HG02571 (cell line): ENCODE measurements around the gene SMARCC2.

ENCODE experiments used
- ATAC-seq: cut with Tn5 transposase; IDR thresholded peaks from one replicate; pipeline ENCODE4 v1.9.1; 2021; ENCODE audit warnings: mild to moderate bottlenecking, moderate library complexity; ENCODE audit not compliant: unreplicated experiment

Gene SMARCC2

DNA sequence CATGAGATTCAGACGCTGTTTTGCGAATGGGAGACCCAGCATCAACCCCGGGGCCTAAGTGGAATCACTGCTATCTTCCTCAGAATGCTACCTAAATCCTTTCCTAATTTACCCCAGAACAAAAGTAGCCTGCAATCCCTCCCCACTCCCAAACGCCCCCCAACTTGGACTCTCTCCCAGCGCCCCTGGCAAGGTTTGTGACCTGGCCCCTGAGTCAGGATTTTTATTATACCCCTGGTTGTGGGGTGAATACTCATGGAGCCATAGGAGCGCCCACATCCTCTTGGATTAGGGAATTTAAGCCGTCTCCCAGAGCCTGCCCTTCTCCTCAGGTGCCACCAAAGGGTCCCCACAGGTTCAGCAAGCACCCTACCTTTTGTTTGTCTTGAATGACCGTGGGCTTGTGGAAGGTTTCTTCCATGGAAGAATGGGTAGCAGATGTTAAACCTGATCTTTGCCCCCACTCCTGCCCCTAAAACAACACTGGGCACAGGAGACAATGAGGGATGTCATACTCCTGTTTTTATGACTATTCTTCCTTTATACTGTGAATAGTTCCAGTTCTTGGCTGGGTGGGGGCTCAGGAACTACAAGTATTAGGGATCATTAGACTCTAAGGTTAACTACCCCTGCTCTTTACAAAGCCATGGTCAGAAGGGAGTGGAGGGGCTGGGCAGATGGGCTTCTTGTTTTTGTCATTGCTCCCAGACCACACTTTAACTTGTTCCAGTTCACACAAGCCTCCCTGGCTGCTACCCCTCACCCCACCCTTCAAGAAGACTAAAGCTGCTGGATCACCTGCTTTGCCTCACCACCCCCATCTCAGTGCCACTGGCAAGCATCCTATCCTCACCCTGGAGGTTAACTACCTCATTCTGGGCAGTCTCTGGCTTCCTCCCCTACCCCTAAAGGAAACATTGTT lies 36.3 kb downstream of the SMARCC2 start:
- ATAC-seq, result no peak

DNA sequence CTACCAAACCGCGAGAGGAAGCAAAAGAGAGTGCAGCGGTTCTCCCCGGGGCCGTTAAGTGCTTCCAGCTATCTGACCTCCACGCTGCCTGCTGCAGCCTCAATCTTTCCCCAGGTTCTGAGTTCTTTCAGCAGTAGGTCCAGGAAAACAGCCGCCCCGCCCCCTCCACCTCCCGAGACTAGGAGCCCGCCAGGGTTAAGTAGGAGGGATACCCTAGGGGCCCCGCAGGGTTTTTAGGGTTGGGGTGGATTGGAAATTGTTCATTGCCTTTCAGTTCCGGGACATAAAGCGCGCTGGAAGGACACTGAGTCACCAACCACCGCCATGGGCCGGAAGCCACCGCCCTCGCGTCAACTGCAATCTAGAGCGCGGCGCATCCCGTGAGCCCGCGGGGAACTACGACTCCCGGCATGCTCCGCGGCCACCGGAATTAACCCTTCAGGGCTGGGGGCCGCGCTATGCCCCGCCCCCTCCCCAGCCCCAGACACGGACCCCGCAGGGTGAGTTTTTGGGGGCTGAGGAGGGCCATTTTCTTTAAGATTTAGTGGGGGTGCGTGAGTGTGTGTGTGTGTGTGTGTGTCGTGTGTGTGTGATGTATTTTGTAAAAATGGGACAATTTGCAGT lies 37.0 kb downstream of the SMARCC2 start, which contains the start of gene MYL6B:
MYL6B (plus strand) TSS at position 456 of the 624 bp plus-strand sequence. CDS start 1,332 bp downstream, outside the sequence.
- ATAC-seq, result peak; percentile 83

DNA sequence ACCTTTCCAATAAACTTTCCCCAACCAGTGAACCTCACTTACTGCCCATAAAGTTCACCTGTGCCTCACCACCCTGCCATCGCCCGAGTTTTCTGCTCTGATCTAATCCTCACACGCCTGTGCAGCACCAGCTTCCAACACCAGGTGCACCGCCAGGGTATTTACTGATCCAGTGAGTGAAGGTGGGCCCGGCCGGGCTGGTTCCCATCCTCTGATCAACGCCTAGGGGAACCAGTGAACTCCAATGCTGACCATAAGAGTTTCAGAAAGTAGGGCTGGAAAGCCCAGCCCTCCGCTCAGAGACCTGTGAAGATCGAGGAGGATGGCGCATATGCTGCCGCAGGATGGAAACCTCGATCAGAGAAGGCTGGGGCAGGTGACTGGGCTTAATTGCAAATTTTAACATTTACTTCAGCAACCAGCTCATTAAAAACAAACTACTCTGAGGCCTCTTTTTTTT lies 37.6 kb downstream of the SMARCC2 start:
- peak; percentile 37 for ATAC-seq

DNA sequence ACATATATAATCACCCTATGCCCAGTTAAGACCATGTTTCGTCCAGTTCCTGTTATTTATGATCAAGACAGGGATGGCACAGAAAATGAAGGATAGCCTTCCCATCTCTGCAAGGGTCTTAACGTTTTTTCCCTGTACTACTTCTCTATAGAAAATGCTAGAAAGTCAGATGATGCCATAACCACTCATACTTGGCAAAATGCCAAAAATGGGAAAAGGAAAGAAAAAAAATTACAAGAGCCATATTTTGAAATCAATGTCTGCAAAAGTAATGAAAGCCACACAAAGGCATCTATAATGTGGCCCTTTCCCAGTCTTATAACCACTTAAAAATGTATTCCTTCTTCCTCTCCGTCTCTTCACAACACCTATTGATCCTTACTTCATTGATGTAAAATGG lies 38.7 kb downstream of the SMARCC2 start:
- no peak for ATAC-seq

DNA sequence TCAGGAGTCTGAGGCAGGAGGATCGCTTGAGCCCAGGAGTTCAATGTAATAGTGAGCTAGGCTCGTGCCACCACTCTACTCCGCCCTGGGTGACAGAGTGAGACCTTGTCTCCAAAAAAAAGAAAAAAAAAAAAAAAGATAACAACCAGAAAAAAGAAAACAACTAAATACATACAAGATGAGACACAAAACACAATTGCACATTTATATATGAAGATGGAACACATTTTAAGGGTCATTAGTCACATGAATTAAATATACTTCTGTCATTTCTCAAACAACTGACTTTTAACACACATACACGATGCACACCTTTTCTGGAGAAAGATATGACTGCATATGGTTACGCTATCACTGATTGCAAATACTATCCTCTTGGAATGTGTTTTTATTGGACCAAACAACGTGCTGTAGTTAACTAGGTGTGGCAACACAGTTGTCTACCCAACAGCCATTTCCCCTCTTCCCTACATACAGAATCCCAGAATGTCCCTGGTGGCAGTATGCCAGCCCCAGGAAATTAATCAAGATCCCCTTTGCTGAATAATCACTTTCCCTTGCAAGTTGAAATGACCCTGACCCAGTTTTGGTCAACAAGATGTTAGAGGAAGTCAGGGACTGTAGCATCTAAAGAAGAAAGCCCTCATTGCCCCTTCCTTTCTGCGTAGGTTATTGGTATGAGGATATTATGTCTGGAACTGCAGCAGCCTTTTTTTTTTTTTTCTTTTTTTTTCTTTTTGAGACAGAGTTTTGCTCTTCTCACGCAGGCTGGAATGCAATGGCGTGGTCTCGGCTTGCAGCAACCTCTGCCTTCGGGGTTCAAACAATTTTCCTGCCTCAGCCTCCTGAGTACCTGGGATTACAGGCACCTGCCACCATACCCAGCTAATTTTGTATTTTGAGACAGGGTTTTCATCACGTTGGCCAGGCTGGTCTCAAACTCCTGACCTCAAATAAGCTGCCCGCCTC lies 42.5 kb downstream of the SMARCC2 start:
- no peak for ATAC-seq

DNA sequence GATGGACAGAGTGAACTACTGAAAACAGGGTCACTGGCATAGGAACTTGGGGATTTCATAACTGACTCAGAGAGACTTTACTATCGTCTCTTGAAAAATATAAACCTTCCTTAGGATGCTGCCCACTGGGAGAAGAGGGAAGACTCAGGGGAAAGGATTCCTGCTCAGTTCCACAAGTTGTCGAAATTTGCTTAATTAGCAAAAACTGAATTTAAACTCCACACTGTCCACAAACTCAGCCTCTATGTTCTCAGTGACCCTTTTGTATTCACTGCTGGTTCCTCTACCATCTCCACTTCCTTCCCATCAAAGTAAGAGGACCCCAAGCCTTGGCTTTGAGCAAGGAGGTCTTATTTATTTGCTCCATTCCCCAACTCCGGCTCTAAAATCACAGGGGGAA lies 44.1 kb downstream of the SMARCC2 start:
- ATAC-seq, result no peak

DNA sequence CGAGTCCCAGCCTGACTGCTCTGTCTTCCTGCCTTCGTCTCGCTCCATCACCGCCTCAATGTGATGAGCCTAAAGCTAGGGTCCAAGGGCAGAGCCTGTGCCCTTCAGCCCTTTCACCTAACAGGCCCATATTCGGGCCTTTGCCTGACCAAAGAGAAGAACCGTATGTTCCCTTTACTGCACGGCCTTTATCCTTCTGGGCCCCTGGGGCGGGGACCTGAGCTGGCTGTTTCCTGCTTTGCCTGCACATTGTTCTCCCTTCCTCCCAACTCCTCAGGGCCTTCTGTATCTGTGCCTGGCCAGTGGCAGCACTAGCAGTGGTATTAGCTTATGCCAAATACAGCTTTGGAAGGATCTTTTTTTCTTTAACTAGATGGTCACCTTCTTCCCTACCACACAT lies 45.4 kb downstream of the SMARCC2 start:
- no peak for ATAC-seq

DNA sequence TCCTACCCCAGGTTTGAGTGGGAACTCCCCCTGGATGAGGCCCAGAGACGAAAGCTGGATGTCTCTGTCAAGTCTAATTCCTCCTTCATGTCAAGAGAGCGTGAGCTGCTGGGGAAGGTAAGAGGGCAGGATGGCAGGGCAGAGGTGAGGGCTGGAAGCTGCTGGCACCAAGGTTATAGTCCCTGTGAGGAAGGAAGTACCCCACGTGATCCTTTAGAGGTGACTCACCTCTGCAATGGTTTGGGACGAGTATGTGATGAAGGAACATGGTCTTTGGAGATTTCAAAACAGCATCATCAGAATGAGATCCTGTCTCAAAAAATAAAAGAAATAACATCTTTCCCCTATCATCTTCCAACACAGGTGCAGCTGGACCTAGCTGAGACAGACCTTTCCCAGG lies 46.1 kb downstream of the SMARCC2 start:
- no peak for ATAC-seq

DNA sequence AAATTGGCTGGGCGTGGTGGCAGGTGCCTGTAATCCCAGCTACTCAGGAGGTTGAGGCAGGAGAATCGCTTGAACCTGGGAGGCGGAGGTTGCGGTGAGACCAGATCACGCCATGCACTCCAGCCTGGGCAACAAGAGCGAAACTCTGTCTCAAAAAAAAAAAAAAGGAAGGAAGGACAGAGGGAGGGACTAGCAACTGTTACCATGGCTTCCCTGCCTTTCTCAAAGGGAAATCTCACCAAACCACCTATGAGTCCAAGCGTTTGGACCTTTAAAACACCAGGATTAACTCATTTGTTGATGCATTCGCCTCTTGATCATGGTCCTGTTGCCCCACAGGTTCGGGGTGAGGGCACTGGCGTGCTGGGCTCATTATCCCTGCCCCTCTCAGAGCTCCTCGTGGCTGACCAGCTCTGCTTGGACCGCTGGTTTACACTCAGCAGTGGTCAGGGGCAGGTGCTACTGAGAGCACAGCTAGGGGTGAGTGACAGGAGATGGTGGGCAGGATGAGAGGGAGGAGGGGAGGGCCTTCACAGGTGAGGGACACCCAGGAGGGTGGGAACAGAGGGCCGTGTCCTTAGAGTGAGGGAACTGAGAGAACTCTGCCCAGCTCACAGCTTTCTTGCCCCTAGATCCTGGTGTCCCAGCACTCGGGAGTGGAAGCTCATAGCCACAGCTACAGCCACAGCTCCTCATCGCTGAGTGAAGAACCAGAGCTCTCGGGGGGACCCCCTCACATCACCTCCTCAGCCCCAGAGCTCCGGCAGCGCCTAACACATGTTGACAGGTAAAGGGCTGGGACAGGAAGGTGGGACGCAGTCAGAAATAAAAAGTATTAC lies 47.1 kb downstream of the SMARCC2 start:
- ATAC-seq, result no peak

DNA sequence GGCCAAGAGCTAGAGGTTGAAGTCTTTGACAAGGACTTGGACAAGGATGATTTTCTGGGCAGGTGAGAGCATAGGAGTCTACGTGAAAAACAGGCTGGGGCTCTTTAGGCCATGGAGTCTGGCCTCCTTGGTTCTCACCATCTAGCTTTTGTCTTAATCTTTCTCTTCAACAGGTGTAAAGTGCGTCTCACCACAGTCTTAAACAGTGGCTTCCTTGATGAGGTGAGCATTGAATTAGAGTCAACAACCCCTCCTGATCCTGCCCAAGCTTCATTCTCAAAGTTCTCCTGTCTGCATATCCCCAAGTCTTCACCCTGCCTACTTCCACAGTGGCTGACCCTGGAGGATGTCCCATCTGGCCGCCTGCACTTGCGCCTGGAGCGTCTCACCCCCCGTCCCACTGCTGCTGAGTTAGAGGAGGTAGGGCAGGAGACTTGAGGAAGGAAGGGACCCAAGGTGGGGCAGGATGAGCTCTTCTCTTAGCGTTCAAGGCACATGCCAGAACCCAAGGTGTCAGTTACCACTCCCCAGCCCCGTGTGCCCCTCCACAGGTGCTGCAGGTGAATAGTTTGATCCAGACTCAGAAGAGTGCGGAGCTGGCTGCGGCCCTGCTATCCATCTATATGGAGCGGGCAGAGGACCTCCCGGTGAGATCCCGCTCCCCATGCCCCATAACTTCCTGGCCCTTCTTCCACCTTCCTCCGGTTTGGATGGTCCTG lies 51.3 kb downstream of the SMARCC2 start:
- no peak for ATAC-seq

DNA sequence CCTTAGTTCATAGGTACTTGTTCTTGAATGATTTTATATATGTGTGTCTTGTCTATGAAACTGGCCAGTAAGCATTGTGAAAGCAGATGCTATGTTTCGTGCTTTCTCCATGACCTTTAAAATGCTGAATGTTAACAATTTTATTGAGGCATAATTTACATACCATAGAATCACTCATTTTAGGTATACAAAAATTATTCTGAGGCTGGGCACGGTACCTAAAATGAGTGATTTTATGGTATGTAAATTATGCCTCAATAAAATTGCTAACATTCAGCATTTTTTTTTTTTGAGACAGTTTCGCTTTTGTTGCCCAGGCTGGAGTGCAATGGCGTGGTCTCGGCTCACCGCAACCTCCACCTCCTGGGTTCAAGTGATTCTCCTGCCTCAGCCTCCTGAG lies 54.4 kb downstream of the SMARCC2 start:
- ATAC-seq, result no peak

DNA sequence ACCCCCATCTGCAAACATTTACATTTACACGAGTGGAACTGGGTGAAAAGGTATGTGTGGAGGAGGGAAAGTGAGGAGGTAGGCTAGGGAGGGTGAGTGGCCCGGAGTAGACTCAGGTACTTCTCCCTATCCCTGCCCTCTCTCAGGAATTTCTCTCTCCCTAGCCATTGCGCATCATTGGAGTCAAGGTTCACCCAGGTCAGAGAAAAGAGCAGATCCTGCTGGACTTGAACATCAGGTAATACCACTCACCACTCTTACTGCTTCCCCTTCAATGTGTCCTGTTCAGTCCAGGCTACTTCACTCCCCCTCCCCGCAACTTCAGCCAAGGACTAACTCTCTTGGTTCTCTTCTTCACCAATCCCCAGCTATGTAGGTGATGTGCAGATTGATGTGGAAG lies 58.4 kb downstream of the SMARCC2 start:
- no peak for ATAC-seq

DNA sequence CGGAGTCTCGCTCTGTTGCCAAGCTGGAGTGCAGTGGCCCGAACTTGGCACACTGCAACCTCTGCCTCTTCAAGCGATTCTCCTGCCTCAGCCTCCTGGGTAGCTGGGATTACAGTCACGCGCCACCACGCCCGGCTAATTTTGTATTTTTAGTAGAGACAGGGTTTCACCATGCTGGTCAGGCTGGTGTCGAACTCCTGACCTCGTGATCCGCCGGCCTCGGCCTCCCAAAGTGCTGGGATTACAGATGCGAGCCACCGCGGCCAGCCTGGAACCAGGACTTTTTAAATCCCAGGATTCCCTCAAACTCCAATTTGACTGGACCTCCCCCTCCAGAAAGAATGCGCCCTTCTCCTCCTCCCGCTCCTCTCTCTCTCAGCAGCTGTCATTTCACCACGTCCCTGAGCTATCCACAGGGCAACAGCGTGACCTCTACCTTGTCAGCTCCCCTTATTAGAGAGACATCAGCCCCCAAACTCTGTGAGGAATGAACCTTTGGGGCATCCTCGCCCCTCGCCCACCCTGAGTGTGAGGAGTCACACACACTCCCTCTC lies 59.3 kb downstream of the SMARCC2 start:
- no peak for ATAC-seq

DNA sequence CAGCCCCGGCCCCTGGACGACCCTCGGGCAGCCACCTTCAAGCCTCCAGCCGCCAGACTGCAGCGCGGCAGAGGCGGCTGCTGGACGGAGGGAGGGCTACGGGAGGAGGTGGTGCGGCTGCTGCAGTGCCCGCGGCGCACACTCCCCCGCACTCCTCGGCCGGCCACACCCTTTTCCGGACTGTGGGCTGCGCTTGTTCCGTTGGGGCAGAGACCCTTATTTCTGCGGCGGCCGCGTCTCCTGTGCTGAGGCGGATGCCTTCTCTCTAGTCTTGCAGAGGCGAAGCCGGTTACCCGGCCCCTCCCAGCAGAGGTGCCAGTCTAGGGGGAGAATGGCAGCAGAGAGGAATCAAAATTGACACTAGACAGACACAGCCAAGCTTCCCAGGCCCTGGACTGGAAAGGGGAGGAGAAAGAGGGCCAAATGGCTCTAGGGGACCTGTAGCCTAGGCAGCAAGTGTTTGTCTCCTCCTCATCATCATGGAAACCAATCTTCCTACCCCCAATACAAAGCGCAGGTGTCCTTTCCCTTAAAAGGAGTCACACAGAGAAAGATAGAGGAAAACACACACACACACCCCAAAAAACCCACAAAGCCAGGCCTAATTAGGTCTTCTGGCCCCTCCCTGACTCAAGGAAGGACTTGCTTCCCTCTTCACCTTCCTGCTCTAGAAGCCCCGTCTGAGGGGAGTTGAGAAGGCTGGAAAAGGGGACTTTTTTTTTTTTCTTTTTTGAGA lies 59.9 kb downstream of the SMARCC2 start:
- ATAC-seq, result peak; percentile 35

DNA sequence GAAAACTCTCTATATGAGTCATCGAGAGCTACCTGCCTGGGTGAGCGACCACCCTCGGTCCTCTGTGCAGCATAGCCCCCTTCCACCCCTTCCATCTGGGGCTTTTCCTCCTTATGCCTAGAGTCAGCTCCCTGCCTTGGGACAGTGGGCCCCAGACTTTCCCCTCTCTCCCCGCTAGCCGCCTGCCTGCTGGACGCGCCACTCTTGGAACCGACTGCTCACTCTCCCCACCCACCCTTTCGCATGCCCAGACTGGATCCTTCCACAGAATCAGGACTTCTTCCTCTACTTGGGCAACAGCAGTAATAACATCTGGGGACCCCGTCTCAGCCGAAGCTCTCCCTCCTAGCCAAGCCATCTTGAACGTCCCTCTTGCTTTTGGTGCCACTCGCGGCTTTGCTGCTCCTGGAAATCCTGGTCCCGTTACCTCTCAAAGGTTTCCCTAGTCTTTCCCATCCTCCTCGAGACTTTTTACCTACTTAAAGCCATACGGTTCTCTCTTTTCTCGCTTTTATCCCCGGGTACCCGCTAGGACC lies 60.5 kb downstream of the SMARCC2 start:
- no peak for ATAC-seq

DNA sequence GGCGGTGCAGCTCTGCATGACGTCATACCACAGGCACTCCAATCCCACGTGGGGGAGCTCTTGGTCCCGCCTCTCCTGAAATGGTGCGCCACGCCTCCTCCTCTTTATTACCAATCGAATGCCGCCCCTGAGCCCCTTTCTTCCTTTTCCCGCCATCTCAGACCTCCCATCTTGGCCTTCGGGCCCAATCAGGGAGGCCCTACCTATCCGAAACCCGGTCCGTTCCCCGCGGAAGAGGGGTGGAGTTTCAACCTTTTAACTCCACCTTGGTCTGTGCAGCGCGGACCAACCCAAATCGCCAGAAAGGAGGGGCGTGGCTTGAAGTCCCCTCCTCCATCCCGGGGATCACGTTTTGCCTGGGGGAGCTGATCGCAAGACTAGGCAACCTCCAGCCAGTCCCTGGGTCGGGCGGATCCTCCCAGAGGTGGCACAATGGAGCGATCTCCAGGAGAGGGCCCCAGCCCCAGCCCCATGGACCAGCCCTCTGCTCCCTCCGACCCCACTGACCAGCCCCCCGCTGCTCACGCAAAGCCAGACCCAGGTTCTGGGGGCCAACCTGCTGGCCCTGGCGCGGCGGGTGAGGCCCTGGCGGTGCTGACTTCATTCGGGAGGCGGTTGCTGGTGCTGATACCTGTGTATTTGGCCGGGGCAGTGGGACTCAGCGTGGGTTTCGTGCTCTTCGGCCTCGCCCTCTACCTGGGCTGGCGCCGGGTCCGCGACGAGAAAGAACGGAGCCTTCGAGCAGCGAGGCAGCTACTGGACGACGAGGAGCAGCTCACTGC lies 61.2 kb downstream of the SMARCC2 start, which contains the start of gene ESYT1:
ESYT1 (plus strand) TSS at position 380 of the 782 bp plus-strand sequence; CDS start at position 433, 53 bp downstream.
- ATAC-seq, result peak; percentile 87

DNA sequence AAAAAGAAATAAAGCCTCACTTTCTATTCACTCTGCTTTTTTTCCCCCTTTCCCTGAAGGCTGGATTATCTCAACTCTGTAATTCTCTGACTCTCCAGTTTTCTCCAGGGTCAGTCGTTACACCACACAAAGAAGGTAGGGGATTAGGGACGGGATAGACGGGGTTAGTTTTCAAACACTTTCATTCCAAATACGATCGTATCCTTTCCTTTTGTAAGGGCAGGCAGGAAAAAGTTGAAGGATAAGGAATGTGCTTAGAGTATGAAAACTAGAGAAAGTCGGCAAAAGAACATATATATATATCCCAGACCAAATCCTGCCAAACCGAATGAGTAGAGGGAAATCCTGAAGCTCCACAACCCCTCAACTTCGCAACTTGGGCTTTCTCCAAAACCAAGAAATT lies 61.8 kb downstream of the SMARCC2 start:
- no peak for ATAC-seq
